DOHH2 (cell line): ENCODE data around the gene SDF2L1.

Experiments
- EZH2phosphoT487 ChIP-seq: fragments of 200-600 bp; sonication (generic); IDR thresholded peaks from 2 replicates; pipeline ENCODE4 v1.6.1; 2017; ENCODE audit warnings: borderline replicate concordance, mild to moderate bottlenecking, antibody characterized with exemption, low read length, moderate library complexity, mixed read lengths
- TF ChIP-seq, protein P1 (sequence below): fragments of 200-600 bp; sonication (generic); IDR thresholded peaks from one replicate; pipeline ENCODE4 v1.5.1; 2014; ENCODE audit warnings: antibody characterized with exemption, mild to moderate bottlenecking, low read depth, low read length; ENCODE audit not compliant: poor library complexity, severe bottlenecking

DNA sequence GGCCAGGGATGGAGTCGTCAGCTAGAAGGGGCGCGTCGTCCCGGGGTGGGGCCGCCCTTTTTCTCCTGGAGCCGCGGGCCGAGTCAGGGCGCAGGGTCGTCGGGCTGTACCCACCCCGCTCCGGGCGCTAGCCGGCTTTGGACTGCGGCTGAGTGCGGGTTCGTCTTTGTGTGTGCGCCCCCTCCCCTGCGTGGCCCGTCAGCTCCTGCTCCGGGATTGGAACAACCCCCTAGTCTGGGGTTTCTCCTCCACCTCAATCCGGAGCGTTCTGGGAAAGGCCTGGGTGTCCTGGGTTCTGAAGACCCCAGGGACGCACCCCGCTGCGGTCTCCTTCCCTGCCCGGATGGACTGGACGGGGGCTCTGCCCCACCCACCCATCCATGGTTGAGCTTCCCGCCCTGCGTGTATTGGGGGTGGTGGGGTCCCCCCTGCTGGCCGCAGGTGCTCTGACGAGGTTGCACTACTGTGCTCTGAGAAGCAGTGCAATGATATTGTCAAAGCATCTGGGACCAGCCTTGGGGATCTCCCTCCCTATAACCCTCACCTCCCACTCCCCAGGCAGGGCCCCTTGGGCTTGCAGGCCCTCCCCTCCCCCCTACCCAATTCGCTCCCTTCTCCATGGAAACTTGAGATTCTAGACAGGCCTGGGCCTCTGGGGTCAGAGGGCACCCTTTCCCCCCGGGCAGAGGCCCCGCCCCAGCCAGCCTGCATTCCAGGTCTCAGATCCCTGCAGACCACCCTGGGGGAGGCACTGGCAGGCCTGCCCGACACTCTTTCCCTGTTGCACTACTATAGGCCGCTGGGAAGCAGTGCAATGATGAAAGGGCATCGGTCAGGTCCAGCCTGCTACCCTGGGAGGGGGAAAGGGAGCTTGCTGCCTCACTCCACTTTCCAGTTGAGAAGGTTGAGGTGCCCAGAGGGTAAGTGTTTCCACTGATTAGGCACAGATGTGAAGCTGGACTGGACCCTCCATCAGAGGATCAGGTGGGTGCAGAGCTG is 10.7 kb downstream of the SDF2L1 start:
- TF ChIP-seq, protein P1, sequence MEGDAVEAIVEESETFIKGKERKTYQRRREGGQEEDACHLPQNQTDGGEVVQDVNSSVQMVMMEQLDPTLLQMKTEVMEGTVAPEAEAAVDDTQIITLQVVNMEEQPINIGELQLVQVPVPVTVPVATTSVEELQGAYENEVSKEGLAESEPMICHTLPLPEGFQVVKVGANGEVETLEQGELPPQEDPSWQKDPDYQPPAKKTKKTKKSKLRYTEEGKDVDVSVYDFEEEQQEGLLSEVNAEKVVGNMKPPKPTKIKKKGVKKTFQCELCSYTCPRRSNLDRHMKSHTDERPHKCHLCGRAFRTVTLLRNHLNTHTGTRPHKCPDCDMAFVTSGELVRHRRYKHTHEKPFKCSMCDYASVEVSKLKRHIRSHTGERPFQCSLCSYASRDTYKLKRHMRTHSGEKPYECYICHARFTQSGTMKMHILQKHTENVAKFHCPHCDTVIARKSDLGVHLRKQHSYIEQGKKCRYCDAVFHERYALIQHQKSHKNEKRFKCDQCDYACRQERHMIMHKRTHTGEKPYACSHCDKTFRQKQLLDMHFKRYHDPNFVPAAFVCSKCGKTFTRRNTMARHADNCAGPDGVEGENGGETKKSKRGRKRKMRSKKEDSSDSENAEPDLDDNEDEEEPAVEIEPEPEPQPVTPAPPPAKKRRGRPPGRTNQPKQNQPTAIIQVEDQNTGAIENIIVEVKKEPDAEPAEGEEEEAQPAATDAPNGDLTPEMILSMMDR, result peak; percentile 49
- no peak for TF ChIP-seq EZH2phosphoT487
